Measurements from ENCODE around the gene CCER1. TPM values are rescaled to one million over a fixed set of nuclear protein-coding genes. Genes with fewer than 3 reads are reported as not detected.

Gene CCER1
- total and polyA plus RNA-seq, 10 donors = not detected

GRCh38 chr12:90947869-90948268 lies 7.1 kb downstream of the CCER1 start:
- Histone ChIP-seq H3K27me3 (replicated peaks in 1 of 7) (no peaks in the 10 kb centered on the region), H3K9me3 (no peaks in the 10 kb centered on the region), H3K27ac (no peak overlapping the region), H3K36me3 (no peaks in the 10 kb centered on the region), H3K4me1 (no peaks in the 10 kb centered on the region), H3K4me3 (no peak overlapping the region)
- DNase-seq = no peak
- TF ChIP-seq CTCF (IDR thresholded peaks at IDR 0.05 in 8 of 11, conservative IDR thresholded peaks at IDR 0.05 in 3 of 11) (no peak), POLR2A (IDR thresholded peaks at IDR 0.05) (no peak), POLR2AphosphoS5 (IDR thresholded peaks at IDR 0.05) (no peak)
- WGBS, 5 donors = 91 to 97% (median 95%) methylated on average over 7 of the region's 7 CpGs
- intact Hi-C loops (cut with DNase I; ENCODE audit: low total_unique reads) = no loop called here

GRCh38 chr12:90945070-90945649 lies 9.8 kb downstream of the CCER1 start:
- Histone ChIP-seq H3K4me3 (no peak overlapping the region), H3K27me3 (replicated peaks in 1 of 7) (no peaks in the 10 kb centered on the region), H3K9me3 (no peaks in the 10 kb centered on the region), H3K27ac (no peak overlapping the region), H3K36me3 (no peaks in the 10 kb centered on the region), H3K4me1 (no peaks in the 10 kb centered on the region)
- WGBS, 5 donors = 36 to 60% (median 48%) methylated on average over 1 of the region's 1 CpG
- intact Hi-C loops (cut with DNase I; ENCODE audit: low total_unique reads) = no loop called here
- TF ChIP-seq POLR2A (IDR thresholded peaks at IDR 0.05) (no peak), CTCF (IDR thresholded peaks at IDR 0.05 in 8 of 11, conservative IDR thresholded peaks at IDR 0.05 in 3 of 11) (peak in 7 of 11 experiments; percentile 15 to 51 (median 39)), POLR2AphosphoS5 (IDR thresholded peaks at IDR 0.05) (no peak)
- DNase-seq = no peak

- no peak overlapping the region for H3K4me3 ChIP-seq
- intact Hi-C loops (cut with DNase I; ENCODE audit: low total_unique reads) = no loop called here
- H3K4me1 ChIP-seq = no peaks in the 10 kb centered on the region
- H3K36me3 ChIP-seq = no peaks in the 10 kb centered on the region
- no peak for DNase-seq
- WGBS, 5 donors = 89 to 95% (median 90%) methylated on average over 1 of the region's 1 CpG
- H3K9me3 ChIP-seq = no peaks in the 10 kb centered on the region
- no peak overlapping the region for H3K27ac ChIP-seq
- H3K27me3 ChIP-seq (replicated peaks in 1 of 7) = no peaks in the 10 kb centered on the region
- TF ChIP-seq POLR2A (IDR thresholded peaks at IDR 0.05) = no peak
- no peak for TF ChIP-seq CTCF (IDR thresholded peaks at IDR 0.05 in 8 of 11, conservative IDR thresholded peaks at IDR 0.05 in 3 of 11)
- no peak for TF ChIP-seq POLR2AphosphoS5 (IDR thresholded peaks at IDR 0.05)
Observed at GRCh38 chr12:90943255-90943654, 11.7 kb downstream of the CCER1 start.

GRCh38 chr12:90940872-90941499 lies 14.0 kb downstream of the CCER1 start:
- intact Hi-C loops (cut with DNase I; ENCODE audit: low total_unique reads) = no loop called here
- no peak overlapping the region for H3K27ac ChIP-seq
- H3K36me3 ChIP-seq = no peaks in the 10 kb centered on the region
- no peaks in the 10 kb centered on the region for H3K9me3 ChIP-seq
- WGBS, 5 donors = 45 to 61% (median 50%) methylated on average over 3 of the region's 3 CpGs
- H3K4me3 ChIP-seq = no peak overlapping the region
- H3K27me3 ChIP-seq (replicated peaks in 1 of 7) = peaks cover 0 to 9% (median 0%) of the 10 kb centered on the region in 7 donors
- H3K4me1 ChIP-seq = no peaks in the 10 kb centered on the region
- no peak for TF ChIP-seq POLR2AphosphoS5 (IDR thresholded peaks at IDR 0.05)
- no peak for TF ChIP-seq POLR2A (IDR thresholded peaks at IDR 0.05)
- TF ChIP-seq CTCF (IDR thresholded peaks at IDR 0.05 in 8 of 11, conservative IDR thresholded peaks at IDR 0.05 in 3 of 11) = peak in 6 of 11 experiments; percentile 14 to 66 (median 46)
- no peak for DNase-seq

Data from spleen (tissue), 11 donors.